SK-N-SH (cell line): ENCODE results near the gene CARD19. TPM values are rescaled to one million over a fixed set of nuclear protein-coding genes. Genes with fewer than 3 reads are reported as not detected.
"Not testable (repeated sequence)": the region's sequence is repeated elsewhere in the genome, so short reads cannot be mapped to it uniquely, and the experiment has no call there.

Experiments
- CTCF ChIA-PET: fragments of 300-600, 350-600 bp; formaldehyde crosslinking; extraction: SDS; loops from one replicate; lab custom pipeline; 2021; lab: Yijun Ruan, JAX
- POLR2A ChIA-PET: fragments of 350-600 bp; sonication (Branson Sonifier 250); formaldehyde crosslinking; extraction: SDS; loops from one replicate; lab custom pipeline; 2020; ENCODE audit warnings: antibody characterized with exemption, inconsistent platforms; lab: Yijun Ruan, JAX
- DNase-seq: peaks from one replicate; pipeline ENCODE4 v3.0.0; 2012
- H2AFZ ChIP-seq: fragments of 200-600 bp; sonication (generic); 2 replicates; pipeline ENCODE4 v1.8.1; 2016; ENCODE audit warnings: antibody characterized with exemption, mild to moderate bottlenecking, low read depth
- H3F3A ChIP-seq: fragments of 200-600 bp; sonication (generic); replicated peaks from 2 replicates; pipeline ENCODE3; 2016; ENCODE audit warnings: antibody characterized with exemption, mild to moderate bottlenecking; ENCODE audit not compliant: insufficient read depth
- H3K27ac ChIP-seq, 2 experiments: fragments of 200-500 bp in 1 of 2; fragments of 200-600 bp in 1 of 2; sonication (Bioruptor generic) in 1 of 2; sonication (generic), shearing (Covaris generic) in 1 of 2; 2 replicates each; pipeline versions ENCODE4 v1.5.1 to v1.6.1; 2014 to 2016; ENCODE audit warnings: low read depth in 2 of 2, inconsistent platforms in 1 of 2, low read length in 1 of 2, mild to moderate bottlenecking in 1 of 2, mixed read lengths in 1 of 2
- H3K27me3 ChIP-seq: fragments of 200-600 bp; sonication (generic), shearing (Covaris generic); 2 replicates; pipeline ENCODE4 v1.6.1; 2016; ENCODE audit warnings: mixed run types; ENCODE audit not compliant: insufficient read depth
- H3K36me3 ChIP-seq, 2 experiments: fragments of 200-500 bp in 1 of 2; fragments of 200-600 bp in 1 of 2; sonication (Bioruptor generic) in 1 of 2; sonication (generic) in 1 of 2; replicated peaks in 1 of 2; 2 replicates each; pipeline versions ENCODE3 to v1.5.1; 2014 to 2016; ENCODE audit warnings: low read length in 1 of 2, mild to moderate bottlenecking in 1 of 2; ENCODE audit not compliant: insufficient read depth in 2 of 2, control insufficient read depth in 1 of 2
- H3K4me1 ChIP-seq, 2 experiments: fragments of 200-500 bp in 1 of 2; fragments of 200-600 bp in 1 of 2; sonication (Bioruptor generic) in 1 of 2; sonication (generic), shearing (Covaris generic) in 1 of 2; 2 replicates each; pipeline versions ENCODE4 v1.5.1 to v1.6.1; 2014 to 2016; ENCODE audit warnings: low read depth in 1 of 2, low read length in 1 of 2, mixed run types in 1 of 2; ENCODE audit not compliant: insufficient read depth in 2 of 2, control insufficient read depth in 1 of 2
- H3K4me2 ChIP-seq: fragments of 200-600 bp; sonication (generic), shearing (Covaris generic); 2 replicates; pipeline ENCODE4 v1.6.1; 2017; ENCODE audit warnings: mixed run types
- H3K4me3 ChIP-seq, 2 experiments: fragments of 200-500 bp in 1 of 2; fragments of 200-600 bp in 1 of 2; sonication (Bioruptor generic) in 1 of 2; sonication (generic), shearing (Covaris generic) in 1 of 2; 2 replicates each; pipeline versions ENCODE4 v1.5.1 to v1.8.1; 2014 to 2016; ENCODE audit warnings: low read depth in 2 of 2, inconsistent platforms in 1 of 2, low read length in 1 of 2, mild to moderate bottlenecking in 1 of 2, mixed read lengths in 1 of 2, moderate library complexity in 1 of 2
- H3K79me2 ChIP-seq: fragments of 200-600 bp; sonication (generic); 2 replicates; pipeline ENCODE4 v1.8.1; 2017; ENCODE audit warnings: mild to moderate bottlenecking; ENCODE audit not compliant: insufficient read depth
- H3K9ac ChIP-seq: fragments of 200-600 bp; sonication (generic); 2 replicates; pipeline ENCODE4 v1.6.1; 2017; ENCODE audit warnings: mixed run types
- H3K9me2 ChIP-seq: fragments of 200-600 bp; sonication (generic); 2 replicates; pipeline ENCODE4 v1.6.1; 2017; ENCODE audit warnings: mixed run types
- H3K9me3 ChIP-seq: fragments of 200-600 bp; sonication (generic); 2 replicates; pipeline ENCODE4 v1.6.1; 2017; ENCODE audit warnings: mixed run types, mild to moderate bottlenecking, moderate library complexity
- H4K20me1 ChIP-seq: fragments of 200-600 bp; sonication (generic); 2 replicates; pipeline ENCODE4 v1.6.1; 2017; ENCODE audit warnings: mild to moderate bottlenecking, mixed run types; ENCODE audit not compliant: insufficient read depth
- EZH2phosphoT487 ChIP-seq: fragments of 200-600 bp; sonication (generic); IDR thresholded peaks from 2 replicates; pipeline ENCODE4 v1.6.1; 2017; ENCODE audit warnings: low read depth, mixed run types, mild to moderate bottlenecking, antibody characterized with exemption, moderate library complexity, borderline replicate concordance
- JUND ChIP-seq: IDR thresholded peaks from 2 replicates; pipeline ENCODE4 v1.4.0; 2012
- MAX ChIP-seq: IDR thresholded peaks from 2 replicates; pipeline ENCODE4 v1.4.0; 2012; ENCODE audit warnings: low read depth
- NFIC ChIP-seq: IDR thresholded peaks from 2 replicates; pipeline ENCODE4 v1.4.0; 2012; ENCODE audit warnings: borderline replicate concordance
- NRF1 ChIP-seq: IDR thresholded peaks from 2 replicates; pipeline ENCODE4 v1.6.1; 2012; ENCODE audit warnings: low read depth, mild to moderate bottlenecking, low read length
- PBX3 ChIP-seq: IDR thresholded peaks from 2 replicates; pipeline ENCODE4; 2012
- RCOR1 ChIP-seq: fragments of 150-350 bp; IDR thresholded peaks from 2 replicates; pipeline ENCODE4 v1.6.1; 2017; ENCODE audit warnings: antibody characterized with exemption, low read length
- RFX5 ChIP-seq: IDR thresholded peaks from 2 replicates; pipeline ENCODE4 v1.6.1; 2012; ENCODE audit warnings: mild to moderate bottlenecking, improper control_type of control experiment, low read length
- RXRA ChIP-seq: IDR thresholded peaks from 2 replicates; pipeline ENCODE4 v1.4.0; 2012; ENCODE audit warnings: low read depth, mild to moderate bottlenecking, borderline replicate concordance
- SIN3A ChIP-seq: IDR thresholded peaks from 2 replicates; pipeline ENCODE4 v1.6.1; 2012; ENCODE audit warnings: low read depth, mild to moderate bottlenecking, low read length, moderate library complexity, borderline replicate concordance
- SMC3 ChIP-seq: IDR thresholded peaks from 2 replicates; pipeline ENCODE4 v1.6.1; 2012; ENCODE audit warnings: low read depth, low read length, improper control_type of control experiment
- TEAD4 ChIP-seq: IDR thresholded peaks from 2 replicates; pipeline ENCODE4 v1.4.0; 2012; ENCODE audit warnings: mild to moderate bottlenecking, borderline replicate concordance; ENCODE audit not compliant: insufficient read depth
- USF2 ChIP-seq: fragments of 150-350 bp; IDR thresholded peaks from 2 replicates; pipeline ENCODE4 v1.6.1; 2017; ENCODE audit warnings: antibody characterized with exemption, low read length, low read depth, borderline replicate concordance
- YY1 ChIP-seq: IDR thresholded peaks from 2 replicates; pipeline ENCODE4 v1.4.0; 2012; ENCODE audit warnings: low read depth, mild to moderate bottlenecking
- WGBS: methylation state at CpG from one replicate; pipeline ENCODE4 v1.1.6; 2017; ENCODE audit warnings: low lambda C conversion rate; 5-methylcytosine and 5-hydroxymethylcytosine counted together
- polyA plus RNA-seq, 3 experiments: library from polyadenylated mRNA; depleted of rRNA; stranded (reverse); fragments of >200 nt; gene quantifications; 2 replicates each; pipeline ENCODE4 v1.2.3, GENCODE V29; 2012

CARD19 gene
- polyA plus RNA-seq, 1 of the 3 experiments (the other 2 are of a cell fraction): 165 TPM

GRCh38 chr9:93100276-93100636 is 4.2 kb downstream of the CARD19 start:
- POLR2A ChIA-PET: no interaction called here
- Histone ChIP-seq H3K79me2 (peaks cover 87% of the 10 kb centered on the region), H3K9me2 (no peaks in the 10 kb centered on the region), H3K36me3 (peaks cover 0 to 15% of the 10 kb centered on the region in 2 experiments), H3K27ac (no peak overlapping the region), H3K4me2 (no peak overlapping the region), H3K27me3 (no peaks in the 10 kb centered on the region), H3K4me3 (no peak overlapping the region), H3K9me3 (0 out of 2 replicates have a peak, but pooled peaks cover 3% of the 10 kb centered on the region), H2AFZ (no peak overlapping the region), H3F3A (peaks cover 21% of the 10 kb centered on the region), H3K9ac (no peak overlapping the region), H4K20me1 (peaks cover 33% of the 10 kb centered on the region), H3K4me1 (peaks cover 24 to 32% of the 10 kb centered on the region in 2 experiments; a peak in 3 of 4 replicates)
- TF ChIP-seq NFIC (no peak), TEAD4 (no peak), SIN3A (no peak), RXRA (no peak), USF2 (no peak), YY1 (no peak), JUND (no peak), MAX (no peak), RFX5 (no peak), SMC3 (no peak), NRF1 (no peak), PBX3 (no peak), EZH2phosphoT487 (no peak), RCOR1 (no peak)
- CTCF ChIA-PET: no interaction called here
- DNase-seq: no peak
- WGBS: 96% methylated on average over 8 of the region's 8 CpGs

GRCh38 chr9:93101086-93101485 is 5.1 kb downstream of the CARD19 start:
- H3K9me3 ChIP-seq, H3K9ac ChIP-seq, H2AFZ ChIP-seq, POLR2A ChIA-PET, H3K4me2 ChIP-seq, H3K27ac ChIP-seq, H3K27me3 ChIP-seq, DNase-seq, H3K4me3 ChIP-seq, H3K9me2 ChIP-seq: not testable (repeated sequence)
- Histone ChIP-seq H3K36me3 (peaks cover 0 to 15% of the 10 kb centered on the region in 2 experiments), H3F3A (peaks cover 21% of the 10 kb centered on the region), H3K4me1 (peaks cover 24 to 32% of the 10 kb centered on the region in 2 experiments; a peak in 3 of 4 replicates), H4K20me1 (peaks cover 35% of the 10 kb centered on the region), H3K79me2 (peaks cover 96% of the 10 kb centered on the region)
- WGBS: 94% methylated on average over 11 of the region's 11 CpGs
- CTCF ChIA-PET: interaction anchor here (1.3 kb wide), 1 partner anchor 97 kb away, joined by 5 read pairs; no protein-coding TSS in a partner anchor
